Spinal cord (tissue), 10 donors: ENCODE measurements around the gene SUSD1. TPM values are rescaled to one million over a fixed set of nuclear protein-coding genes. Genes with fewer than 3 reads are reported as not detected.
"Not testable (repeated sequence)": the region's sequence is repeated elsewhere in the genome, so short reads cannot be mapped to it uniquely, and the experiment has no call there.

Experiments used
- DNase-seq, 6 donors: peaks; one replicate each; pipeline versions ENCODE4 v3.0.0 to v3.0.0-alpha.2; 2013 to 2015; ENCODE audit warnings: low spot score in 6 of 6, low read depth in 4 of 6
- H3K27ac ChIP-seq: one replicate; pipeline ENCODE4 v1.5.1; 2013; ENCODE audit warnings: low read depth, low read length, control low read depth
- H3K27me3 ChIP-seq: one replicate; pipeline ENCODE4 v1.6.1; 2013; ENCODE audit warnings: low read length; ENCODE audit not compliant: control insufficient read depth, insufficient read depth
- H3K36me3 ChIP-seq: one replicate; pipeline ENCODE4 v1.6.1; 2013; ENCODE audit warnings: low read length; ENCODE audit not compliant: control insufficient read depth, insufficient read depth
- H3K4me1 ChIP-seq: one replicate; pipeline ENCODE4 v1.6.1; 2013; ENCODE audit warnings: low read length; ENCODE audit not compliant: control insufficient read depth, insufficient read depth
- H3K4me3 ChIP-seq: one replicate; pipeline ENCODE4 v1.5.1; 2013; ENCODE audit warnings: low read depth, low read length, control low read depth
- H3K9me3 ChIP-seq: one replicate; pipeline ENCODE4 v1.6.1; 2013; ENCODE audit warnings: low read length; ENCODE audit not compliant: control insufficient read depth, insufficient read depth
- WGBS: methylation state at CpG from one replicate; pipeline ENCODE4 v1.1.5; 2013; ENCODE audit warnings: missing lambda C conversion rate; ENCODE audit not compliant: insufficient coverage; 5-methylcytosine and 5-hydroxymethylcytosine counted together
- polyA plus RNA-seq, 2 donors: library from polyadenylated mRNA; unstranded; fragments of 120-200 nt; gene quantifications; one replicate each; pipeline ENCODE4 v1.2.1, GENCODE V29; 2013; ENCODE audit not compliant: insufficient read length in 2 of 2
- total RNA-seq, 2 donors: library from RNA; depleted of rRNA in 1 of 2; stranded (reverse); fragments of 120-200 nt in 1 of 2; fragments of >200 nt in 1 of 2; gene quantifications; one replicate each; pipeline versions ENCODE4 v1.2.3 to v1.2.4, GENCODE V29; 2013 to 2014
- donor health status: healthy.

Gene SUSD1
- total and polyA plus RNA-seq, 4 donors: 12.9 to 39.0 (median 15.3) TPM

DNA sequence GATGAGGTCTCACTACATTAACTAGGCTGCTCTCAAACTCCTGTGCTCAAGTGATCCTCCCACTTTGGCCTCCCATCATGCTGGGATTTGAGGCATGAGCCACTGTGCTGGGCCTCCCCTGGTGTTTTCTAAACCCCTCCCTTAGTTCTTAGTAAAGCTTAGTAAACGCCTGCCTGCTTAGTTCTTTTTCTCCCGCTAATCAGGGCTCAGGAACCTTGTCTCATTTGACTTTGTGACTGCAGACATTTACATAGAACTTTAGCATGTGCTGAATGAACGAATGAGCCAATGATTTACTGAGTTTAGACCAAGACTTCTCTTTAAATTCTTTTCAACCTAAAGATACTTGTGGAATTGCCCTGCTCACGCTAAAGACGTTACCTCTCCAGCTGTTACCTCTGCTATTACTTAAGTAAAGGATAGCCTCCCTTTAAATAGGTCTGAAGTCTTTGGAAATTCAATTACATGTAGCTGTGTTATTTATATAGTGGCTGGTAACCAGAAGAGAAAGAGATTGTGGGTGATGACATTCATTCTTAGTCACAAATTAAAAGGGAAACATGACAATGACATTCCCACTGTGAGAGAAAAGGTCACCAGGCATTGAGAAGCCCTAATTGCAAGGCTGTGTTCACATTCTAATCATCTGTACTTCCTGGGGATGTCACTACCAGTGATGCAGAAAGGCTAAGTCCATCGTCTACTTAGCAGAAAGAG, 18.6 kb upstream of the SUSD1 start:
- Histone ChIP-seq H3K36me3 (no peaks in the 10 kb centered on the region), H3K9me3 (no peaks in the 10 kb centered on the region), H3K4me3 (no peak overlapping the region), H3K27ac (no peak overlapping the region), H3K27me3 (no peaks in the 10 kb centered on the region), H3K4me1 (no peaks in the 10 kb centered on the region)
- DNase-seq: no peak
- WGBS: 65% methylated on average over 4 of the region's 6 CpGs

DNA sequence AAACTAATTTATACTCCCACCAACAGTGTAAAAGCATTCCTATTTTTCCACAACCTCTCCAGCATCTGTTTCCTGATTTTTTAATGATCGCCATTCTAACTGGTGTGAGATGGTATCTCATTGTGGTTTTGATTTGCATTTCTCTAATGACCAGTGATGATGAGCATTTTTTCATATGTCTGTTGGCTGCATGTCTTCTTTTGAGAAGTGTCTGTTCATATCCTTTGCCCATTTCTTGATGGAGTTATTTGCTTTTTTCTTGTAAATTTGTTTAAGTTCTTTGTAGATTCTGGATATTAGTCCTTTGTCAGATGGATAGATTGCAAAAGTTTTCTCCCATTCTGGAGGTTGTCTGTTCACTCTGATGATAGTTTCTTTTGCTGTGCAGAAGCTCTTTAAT, 15.2 kb upstream of the SUSD1 start:
- not testable (repeated sequence) for H3K27me3 ChIP-seq, H3K9me3 ChIP-seq, H3K36me3 ChIP-seq, H3K4me3 ChIP-seq, H3K27ac ChIP-seq, DNase-seq, H3K4me1 ChIP-seq
- WGBS: no CpG with 5 or more reads among the region's 1 CpG

- Histone ChIP-seq H3K27ac (no peak overlapping the region), H3K4me1 (no peaks in the 10 kb centered on the region), H3K4me3 (no peak overlapping the region), H3K27me3 (no peaks in the 10 kb centered on the region), H3K36me3 (no peaks in the 10 kb centered on the region), H3K9me3 (no peaks in the 10 kb centered on the region)
- no CpG with 5 or more reads among the region's 1 CpG for WGBS
- no peak for DNase-seq
Observed at GRCh38 chr9:112188884-112189283, 13.8 kb upstream of the SUSD1 start.

DNA sequence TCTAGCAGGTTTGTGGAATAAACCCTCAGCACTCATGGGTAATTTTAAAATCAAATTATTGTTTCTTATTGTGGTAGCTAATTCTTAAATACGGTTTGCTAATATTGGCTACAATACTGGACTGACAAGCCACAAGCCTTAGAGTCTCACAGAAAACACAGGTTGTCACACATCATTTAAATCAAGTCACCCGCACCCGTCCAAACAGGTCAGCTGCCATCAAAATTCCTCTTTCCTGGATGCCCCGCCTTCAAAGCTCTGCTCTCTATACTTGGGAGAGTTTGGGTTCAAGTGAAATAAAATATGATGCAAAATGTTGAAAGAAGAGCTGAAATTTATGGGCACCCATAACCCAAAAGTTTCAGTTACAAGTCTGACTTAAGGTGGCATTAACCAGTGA, 12.3 kb upstream of the SUSD1 start:
- no peak for DNase-seq
- no CpG with 5 or more reads among the region's 4 CpGs for WGBS
- Histone ChIP-seq H3K27me3 (no peaks in the 10 kb centered on the region), H3K4me3 (no peak overlapping the region), H3K36me3 (no peaks in the 10 kb centered on the region), H3K27ac (no peak overlapping the region), H3K9me3 (no peaks in the 10 kb centered on the region), H3K4me1 (no peaks in the 10 kb centered on the region)

- H3K36me3 ChIP-seq: no peaks in the 10 kb centered on the region
- H3K27ac ChIP-seq: no peak overlapping the region
- no peaks in the 10 kb centered on the region for H3K4me1 ChIP-seq
- H3K9me3 ChIP-seq: no peaks in the 10 kb centered on the region
- no peak overlapping the region for H3K4me3 ChIP-seq
- WGBS: 100% methylated on average over 3 of the region's 4 CpGs
- no peak for DNase-seq
- H3K27me3 ChIP-seq: no peaks in the 10 kb centered on the region
Observed at GRCh38 chr9:112186695-112187094, 11.6 kb upstream of the SUSD1 start.

DNA sequence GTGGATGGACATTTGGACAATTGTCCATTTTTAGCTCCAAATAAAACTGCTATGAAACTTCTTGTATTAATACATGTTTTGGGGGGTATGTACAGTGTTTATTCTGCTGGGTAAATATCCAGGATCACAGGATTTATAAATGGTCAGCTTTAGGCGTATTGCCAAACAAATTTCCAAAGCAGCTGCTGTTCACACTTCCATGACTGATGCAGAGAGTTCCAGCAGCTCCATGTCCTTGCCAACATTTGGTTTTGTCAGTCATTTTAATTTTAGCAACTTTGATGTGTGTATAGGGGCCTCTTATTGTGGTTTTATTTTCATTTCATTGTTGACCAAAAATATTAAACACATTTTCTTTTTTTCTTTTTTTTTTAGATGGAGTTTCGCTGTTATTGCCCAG, 9.8 kb upstream of the SUSD1 start:
- H3K27ac ChIP-seq: no peak overlapping the region
- WGBS: no CpG with 5 or more reads among the region's 2 CpGs
- DNase-seq: no peak
- no peaks in the 10 kb centered on the region for H3K4me1 ChIP-seq
- no peaks in the 10 kb centered on the region for H3K27me3 ChIP-seq
- no peak overlapping the region for H3K4me3 ChIP-seq
- H3K36me3 ChIP-seq: no peaks in the 10 kb centered on the region
- H3K9me3 ChIP-seq: no peaks in the 10 kb centered on the region

GRCh38 chr9:112184221-112184620, 9.1 kb upstream of the SUSD1 start:
- no peak overlapping the region for H3K27ac ChIP-seq
- H3K27me3 ChIP-seq: no peaks in the 10 kb centered on the region
- H3K4me3 ChIP-seq: no peak overlapping the region
- H3K36me3 ChIP-seq: no peaks in the 10 kb centered on the region
- no peak for DNase-seq
- H3K9me3 ChIP-seq: no peaks in the 10 kb centered on the region
- WGBS: no CpG with 5 or more reads among the region's 3 CpGs
- no peaks in the 10 kb centered on the region for H3K4me1 ChIP-seq

DNA sequence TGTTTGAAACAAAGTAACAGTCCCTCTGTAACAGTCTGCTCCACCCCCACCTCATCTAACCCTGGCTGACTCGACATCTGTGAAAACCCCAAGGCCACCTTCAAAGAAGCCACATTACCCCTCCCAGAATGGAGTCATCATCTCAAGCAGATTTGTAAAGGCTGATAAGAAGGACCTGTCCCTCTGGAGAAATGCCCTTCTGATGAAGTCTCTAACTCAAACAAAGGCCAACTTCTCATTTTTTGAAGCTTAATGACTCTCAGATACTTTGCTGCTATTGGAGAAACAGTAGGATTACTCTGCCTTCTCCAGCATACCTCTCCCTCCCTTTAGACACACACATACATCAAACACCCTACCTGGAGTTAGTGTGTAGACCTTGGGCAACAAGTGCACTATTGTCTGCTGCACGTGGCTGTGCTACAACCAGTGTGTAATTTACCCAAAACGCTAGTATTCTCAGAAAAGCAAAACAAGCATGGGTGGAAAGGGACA, 5.3 kb upstream of the SUSD1 start:
- H3K9me3 ChIP-seq: no peaks in the 10 kb centered on the region
- peaks cover 7% of the 10 kb centered on the region for H3K4me1 ChIP-seq
- DNase-seq: no peak
- WGBS: no CpG with 5 or more reads among the region's 3 CpGs
- H3K4me3 ChIP-seq: no peak overlapping the region
- no peaks in the 10 kb centered on the region for H3K36me3 ChIP-seq
- no peaks in the 10 kb centered on the region for H3K27me3 ChIP-seq
- no peak overlapping the region for H3K27ac ChIP-seq

- H3K4me3 ChIP-seq: no peak overlapping the region
- DNase-seq: no peak
- WGBS: no CpG with 5 or more reads among the region's 4 CpGs
- no peaks in the 10 kb centered on the region for H3K36me3 ChIP-seq
- H3K27ac ChIP-seq: no peak overlapping the region
- H3K27me3 ChIP-seq: no peaks in the 10 kb centered on the region
- H3K4me1 ChIP-seq: peaks cover 9% of the 10 kb centered on the region
- no peaks in the 10 kb centered on the region for H3K9me3 ChIP-seq
Observed at GRCh38 chr9:112179816-112180215, 4.7 kb upstream of the SUSD1 start.

DNA sequence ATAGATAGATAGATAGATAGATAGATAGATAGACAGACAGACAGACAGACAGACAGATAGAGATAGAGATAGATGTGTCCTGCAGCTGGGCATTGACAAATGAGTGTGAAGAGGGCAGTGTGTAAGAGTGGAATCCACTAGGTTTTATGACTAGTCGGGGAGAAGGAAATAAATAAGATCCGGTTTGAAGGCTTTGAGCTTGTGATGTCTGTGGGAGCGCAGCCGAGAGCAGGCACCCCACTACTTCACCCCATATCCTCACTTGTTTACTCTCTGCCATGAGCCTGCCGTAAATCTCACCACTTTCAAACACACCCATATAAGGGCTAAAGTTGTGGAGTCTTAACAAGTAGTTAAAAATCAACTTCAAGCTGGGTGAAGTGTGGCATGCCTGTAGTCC, 1.4 kb upstream of the SUSD1 start:
- no peaks in the 10 kb centered on the region for H3K27me3 ChIP-seq
- no peak overlapping the region for H3K27ac ChIP-seq
- no peaks in the 10 kb centered on the region for H3K9me3 ChIP-seq
- no CpG with 5 or more reads among the region's 5 CpGs for WGBS
- no peak for DNase-seq
- no peak overlapping the region for H3K4me3 ChIP-seq
- peaks cover 22% of the 10 kb centered on the region for H3K4me1 ChIP-seq
- H3K36me3 ChIP-seq: no peaks in the 10 kb centered on the region
